Measurements from ENCODE around the gene DDX10. TPM values are rescaled to one million over a fixed set of nuclear protein-coding genes. Genes with fewer than 3 reads are reported as not detected.

Gene DDX10
- total and polyA plus RNA-seq, 2 of the 8 experiments (the other 6 are each of a cell fraction or from before 2014, with no cell fraction given), result 49.2 to 52.2 TPM

GRCh38 chr11:108734956-108735559 is 70.2 kb downstream of the DDX10 start:
- H4K5ac ChIP-seq (ENCODE audit: insufficient read length, low read depth, low read length), result no peak overlapping the region
- no peak overlapping the region for H3K4me2 ChIP-seq (ENCODE audit: insufficient read depth in 1 of 2, low read depth in 2 of 2, low read length in 2 of 2)
- no peaks in the 10 kb centered on the region for H3K4me1 ChIP-seq (replicated peaks in 1 of 4; ENCODE audit: control insufficient read depth in 3 of 4, insufficient read depth in 4 of 4, low read length in 3 of 4)

More at GRCh38 chr11:108734956-108735559, 70.2 kb downstream of the DDX10 start:
- Histone ChIP-seq H3K14ac (ENCODE audit: insufficient read length) (no peak overlapping the region), H4K8ac (ENCODE audit: extremely low read depth, insufficient read depth, low read length) (no peak overlapping the region), H3K4me3 (ENCODE audit: extremely low read depth in 1 of 4, insufficient read depth in 2 of 4, low read depth in 3 of 4, low read length in 4 of 4) (no peak overlapping the region), H3K23ac (ENCODE audit: insufficient read length) (no peak overlapping the region), H3K4ac (replicated peaks; ENCODE audit: insufficient read length, low read depth, low read length) (no peak overlapping the region), H3K56ac (replicated peaks; ENCODE audit: insufficient read length, low read depth, low read length) (no peak overlapping the region), H4K20me1 (replicated peaks in 1 of 2; ENCODE audit: control insufficient read depth in 1 of 2, insufficient read depth in 2 of 2, low read length in 2 of 2) (peaks cover 0 to 5% of the 10 kb centered on the region in 2 experiments), H2BK120ac (replicated peaks; ENCODE audit: low read depth, low read length) (no peak overlapping the region), H3K36me3 (ENCODE audit: control insufficient read depth in 2 of 4, insufficient read depth in 4 of 4, low read length in 3 of 4) (no peaks in the 10 kb centered on the region), H3K23me2 (ENCODE audit: low read depth, low read length) (peaks cover 2% of the 10 kb centered on the region; the same call in 1 of the 2 replicates), H2BK12ac (ENCODE audit: low read depth, low read length) (no peak overlapping the region), H3K79me1 (ENCODE audit: low read depth, low read length) (peaks cover 3% of the 10 kb centered on the region), H3K18ac (ENCODE audit: extremely low read depth, low read length) (no peak overlapping the region), H3K27me3 (replicated peaks in 1 of 4; ENCODE audit: control insufficient read depth in 3 of 4, extremely low read depth in 1 of 4, insufficient read depth in 3 of 4, low read length in 3 of 4) (peaks cover 0 to 1% (median 0%) of the 10 kb centered on the region in 4 experiments; a peak in 1 of 7 replicates), H3K79me2 (ENCODE audit: control insufficient read depth in 1 of 2, insufficient read depth in 2 of 2, low read length in 2 of 2) (peaks cover 0 to 17% of the 10 kb centered on the region in 2 experiments; a peak in 2 of 4 replicates), H2BK15ac (ENCODE audit: low read length) (no peak overlapping the region), H3K9me3 (ENCODE audit: insufficient read depth in 2 of 2, low read depth in 1 of 2, low read length in 1 of 2) (no peaks in the 10 kb centered on the region), H2AK5ac (ENCODE audit: low read depth, low read length) (no peak overlapping the region), H3K9ac (replicated peaks in 1 of 4; ENCODE audit: extremely low read depth in 1 of 4, low read depth in 3 of 4, low read length in 3 of 4) (no peak overlapping the region), H2BK5ac (ENCODE audit: low read depth, low read length) (no peak overlapping the region), H2AFZ (ENCODE audit: low read length) (no peak overlapping the region), H4K91ac (replicated peaks; ENCODE audit: insufficient read length, low read length) (no peak overlapping the region), H3K27ac (ENCODE audit: low read depth, low read length) (no peak overlapping the region), H2BK20ac (ENCODE audit: low read length) (no peak overlapping the region)
- WGBS, 2 experiments (ENCODE audit: extremely low coverage in 1 of 2, insufficient coverage in 1 of 2, insufficient read length in 1 of 2, insufficient replicate concordance in 2 of 2, low coverage in 1 of 2, low lambda C conversion rate in 2 of 2, missing lambda C conversion rate in 1 of 2), result 74% methylated on average over 3 of the region's 3 CpGs; no CpG with 5 or more reads in 1 of the 2 experiments
- POLR2A ChIA-PET (ENCODE audit: partially characterized antibody), result interaction anchor here (0.6 kb wide), 1 partner anchor 153 kb away, joined by 3 read pairs; no protein-coding TSS in a partner anchor
- FAIRE-seq, result peak; percentile 94
- DNase-seq (ENCODE audit: low read depth in 1 of 2, low spot score in 2 of 2), result no peak
- TF ChIP-seq RAD21 (IDR thresholded peaks at IDR 0.05 in 1 of 2, conservative IDR thresholded peaks at IDR 0.05 in 1 of 2; ENCODE audit: low read depth in 2 of 2, low read length in 2 of 2) (peak; percentile 8 to 31; a peak in 2 of 4 replicates), CHD2 (IDR thresholded peaks at IDR 0.05; ENCODE audit: low read length) (no peak), CTCF (IDR thresholded peaks at IDR 0.05; ENCODE audit: control extremely low read depth in 1 of 3, insufficient read depth in 1 of 3, low read depth in 1 of 3, low read length in 3 of 3) (peak in 1 of 3 experiments; percentile 61; a peak in 1 of 4 replicates)
- CTCF ChIA-PET (ENCODE audit: partially characterized antibody), result interaction anchor here (0.5 to 3.3 kb wide), 20 partner anchors 9 to 880 kb away, joined by 3 to 20 read pairs (median 6); no protein-coding TSS in a partner anchor

Data from H1 (cell line).